OCI-LY7 (cell line): ENCODE data around the gene SIK3. TPM values are rescaled to one million over a fixed set of nuclear protein-coding genes. Genes with fewer than 3 reads are reported as not detected.

Experiments
- BruUV-seq: library from RNA; stranded (reverse); fragments of 400-500 nt; replicated peaks from 2 replicates; lab custom pipeline; 2021; lab: Mats Ljungman, UMichigan
- CTCF ChIA-PET: fragments of 300-600 bp; sonication (Branson Sonifier 250); formaldehyde crosslinking; loops from one replicate; lab custom pipeline; 2022; ENCODE audit warnings: antibody characterized with exemption; ENCODE audit not compliant: unreplicated experiment; lab: Charles Lee
- POLR2A ChIA-PET: fragments of 300-600 bp; sonication (Branson Sonifier 250); formaldehyde crosslinking; loops from one replicate; lab custom pipeline; 2022; ENCODE audit warnings: antibody characterized with exemption; lab: Charles Lee
- DNase-seq: peaks from one replicate; pipeline ENCODE4 v3.0.0-alpha.2; 2015; ENCODE audit warnings: low spot score
- H2AFZ ChIP-seq: fragments of 200-600 bp; sonication (generic), shearing (Covaris generic); 2 replicates; pipeline ENCODE4 v1.6.1; 2014; ENCODE audit warnings: mild to moderate bottlenecking, antibody characterized with exemption, low read length, moderate library complexity
- H3K27ac ChIP-seq: fragments of 200-600 bp; sonication (generic); 2 replicates; pipeline ENCODE4 v1.5.1; 2014; ENCODE audit warnings: mixed run types, low read depth, mild to moderate bottlenecking, moderate library complexity, low read length, inconsistent platforms; ENCODE audit not compliant: poor library complexity, severe bottlenecking
- H3K36me3 ChIP-seq: fragments of 200-600 bp; sonication (generic); 2 replicates; pipeline ENCODE4 v1.6.1; 2014; ENCODE audit warnings: mild to moderate bottlenecking, antibody characterized with exemption, low read length, moderate library complexity, mixed read lengths; ENCODE audit not compliant: insufficient read depth
- H3K4me1 ChIP-seq: fragments of 200-600 bp; sonication (generic); 2 replicates; pipeline ENCODE4 v1.5.1; 2014; ENCODE audit warnings: mild to moderate bottlenecking, low read length; ENCODE audit not compliant: insufficient read depth, poor library complexity, severe bottlenecking
- H3K4me2 ChIP-seq: fragments of 200-600 bp; sonication (generic); 2 replicates; pipeline ENCODE4 v1.6.1; 2014; ENCODE audit warnings: mild to moderate bottlenecking, low read length
- H3K4me3 ChIP-seq: fragments of 200-600 bp; sonication (generic); 2 replicates; pipeline ENCODE4 v1.5.1; 2014; ENCODE audit warnings: mild to moderate bottlenecking, low read depth, low read length; ENCODE audit not compliant: poor library complexity, severe bottlenecking
- H3K79me2 ChIP-seq: fragments of 200-600 bp; sonication (generic); 2 replicates; pipeline ENCODE4 v1.6.1; 2016; ENCODE audit warnings: low read depth, mild to moderate bottlenecking, low read length, moderate library complexity, mixed read lengths; ENCODE audit not compliant: insufficient read depth
- H3K9me2 ChIP-seq: fragments of 200-600 bp; sonication (generic); 2 replicates; pipeline ENCODE4 v1.6.1; 2016; ENCODE audit warnings: mild to moderate bottlenecking, low read length, mixed read lengths; ENCODE audit not compliant: insufficient read depth
- H3K9me3 ChIP-seq: fragments of 200-600 bp; sonication (generic); 2 replicates; pipeline ENCODE4 v1.6.1; 2014; ENCODE audit warnings: mild to moderate bottlenecking, mixed run types, low read length, mixed read lengths
- H4K20me1 ChIP-seq: fragments of 200-600 bp; sonication (generic); 2 replicates; pipeline ENCODE4 v1.6.1; 2014; ENCODE audit warnings: mild to moderate bottlenecking, antibody characterized with exemption, low read length, moderate library complexity, mixed read lengths; ENCODE audit not compliant: insufficient read depth
- EZH2phosphoT487 ChIP-seq: fragments of 200-600 bp; sonication (generic); IDR thresholded peaks from 2 replicates; pipeline ENCODE4 v1.6.1; 2018; ENCODE audit warnings: low read depth, borderline replicate concordance, mild to moderate bottlenecking, mixed run types, antibody characterized with exemption, low read length, moderate library complexity, mixed read lengths
- intact Hi-C: fragments of 100-400 bp; cut with micrococcal nuclease; formaldehyde crosslinking; loops from one replicate; pipeline ENCODE4 v1.10.0; 2022; ENCODE audit not compliant: unreplicated experiment
- total RNA-seq, 2 experiments: library from RNA; depleted of rRNA in 1 of 2; stranded (reverse); fragments of >200 nt in 1 of 2; shearing (Covaris generic) in 1 of 2; gene quantifications; 2 replicates each; pipeline ENCODE4 v1.2.3, GENCODE V29; 2014 to 2022
- TF ChIP-seq, protein P1 (sequence below): fragments of 200-600 bp; sonication (generic); conservative IDR thresholded peaks from 2 replicates; pipeline ENCODE4 v1.5.1; 2014; ENCODE audit warnings: mild to moderate bottlenecking, antibody characterized with exemption, low read length, moderate library complexity, mixed read lengths

SIK3 gene
- total RNA-seq, 2 experiments from 2014 or later: 29.3 to 72.9 TPM

DNA sequence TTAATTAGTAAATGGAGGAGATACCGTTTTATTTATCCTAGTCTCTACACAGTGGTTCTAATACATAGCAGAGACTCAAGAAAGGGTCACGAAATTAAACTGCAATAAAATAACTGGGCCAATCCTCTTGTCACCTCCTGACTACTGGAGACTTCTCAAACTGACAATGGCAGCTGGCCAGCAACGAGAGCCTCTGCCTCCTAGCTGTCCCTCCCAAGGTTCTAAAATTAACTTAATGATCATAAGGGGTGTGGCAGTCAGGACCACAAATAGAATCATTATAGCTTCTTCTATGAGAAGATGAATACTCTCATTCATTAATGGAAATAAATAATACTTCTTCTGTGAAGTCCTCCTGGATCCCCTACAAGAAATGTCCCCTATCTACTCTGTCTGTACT, 197.0 kb downstream of the SIK3 start:
- Histone ChIP-seq H3K27ac (no peak overlapping the region), H3K36me3 (peaks cover 36% of the 10 kb centered on the region), H3K9me2 (no peaks in the 10 kb centered on the region), H3K79me2 (no peaks in the 10 kb centered on the region), H3K4me3 (no peak overlapping the region), H2AFZ (no peak overlapping the region), H4K20me1 (no peaks in the 10 kb centered on the region), H3K4me1 (no peaks in the 10 kb centered on the region), H3K4me2 (no peak overlapping the region), H3K9me3 (peaks cover 11% of the 10 kb centered on the region; the same call in 1 of the 2 replicates)
- intact Hi-C loops: no loop called here
- CTCF ChIA-PET: no interaction called here
- POLR2A ChIA-PET: no interaction called here
- TF ChIP-seq EZH2phosphoT487: no peak
- TF ChIP-seq, protein P1, sequence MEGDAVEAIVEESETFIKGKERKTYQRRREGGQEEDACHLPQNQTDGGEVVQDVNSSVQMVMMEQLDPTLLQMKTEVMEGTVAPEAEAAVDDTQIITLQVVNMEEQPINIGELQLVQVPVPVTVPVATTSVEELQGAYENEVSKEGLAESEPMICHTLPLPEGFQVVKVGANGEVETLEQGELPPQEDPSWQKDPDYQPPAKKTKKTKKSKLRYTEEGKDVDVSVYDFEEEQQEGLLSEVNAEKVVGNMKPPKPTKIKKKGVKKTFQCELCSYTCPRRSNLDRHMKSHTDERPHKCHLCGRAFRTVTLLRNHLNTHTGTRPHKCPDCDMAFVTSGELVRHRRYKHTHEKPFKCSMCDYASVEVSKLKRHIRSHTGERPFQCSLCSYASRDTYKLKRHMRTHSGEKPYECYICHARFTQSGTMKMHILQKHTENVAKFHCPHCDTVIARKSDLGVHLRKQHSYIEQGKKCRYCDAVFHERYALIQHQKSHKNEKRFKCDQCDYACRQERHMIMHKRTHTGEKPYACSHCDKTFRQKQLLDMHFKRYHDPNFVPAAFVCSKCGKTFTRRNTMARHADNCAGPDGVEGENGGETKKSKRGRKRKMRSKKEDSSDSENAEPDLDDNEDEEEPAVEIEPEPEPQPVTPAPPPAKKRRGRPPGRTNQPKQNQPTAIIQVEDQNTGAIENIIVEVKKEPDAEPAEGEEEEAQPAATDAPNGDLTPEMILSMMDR: no peak
- BruUV-seq: no TSS peak
- no peak for DNase-seq

DNA sequence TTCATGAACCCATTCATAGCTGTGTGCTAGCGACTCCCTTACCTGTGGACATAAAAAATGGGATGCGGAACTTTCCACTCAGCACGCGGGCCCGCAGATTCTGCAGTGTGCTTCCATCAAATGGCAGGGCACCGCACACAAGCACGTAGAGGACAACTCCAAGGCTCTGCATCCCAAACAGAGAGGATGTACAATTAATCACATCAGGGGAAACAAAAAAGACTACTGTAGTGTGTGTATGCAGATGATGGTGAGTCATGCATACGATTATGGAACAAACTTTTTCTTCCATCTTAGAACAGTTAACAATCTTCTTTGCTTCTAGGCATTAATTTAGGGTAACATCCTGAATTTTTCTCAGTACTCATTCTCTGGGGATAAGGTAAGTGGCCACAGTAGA, 202.0 kb downstream of the SIK3 start:
- peaks cover 72% of the 10 kb centered on the region for H3K36me3 ChIP-seq
- intact Hi-C loops: no loop called here
- H3K4me1 ChIP-seq: no peaks in the 10 kb centered on the region
- H3K4me3 ChIP-seq: no peak overlapping the region
- no peak overlapping the region for H3K27ac ChIP-seq
- no peaks in the 10 kb centered on the region for H3K9me2 ChIP-seq
- no peak overlapping the region for H2AFZ ChIP-seq
- ChIA-PET CTCF (no interaction called here), POLR2A (no interaction called here)
- TF ChIP-seq, protein P1: no peak
- TF ChIP-seq EZH2phosphoT487: no peak
- no peak overlapping the region for H3K4me2 ChIP-seq
- no peak for DNase-seq
- no TSS peak for BruUV-seq
- H3K79me2 ChIP-seq: no peaks in the 10 kb centered on the region
- no peaks in the 10 kb centered on the region for H4K20me1 ChIP-seq
- H3K9me3 ChIP-seq: peaks cover 11% of the 10 kb centered on the region; the same call in 1 of the 2 replicates

DNA sequence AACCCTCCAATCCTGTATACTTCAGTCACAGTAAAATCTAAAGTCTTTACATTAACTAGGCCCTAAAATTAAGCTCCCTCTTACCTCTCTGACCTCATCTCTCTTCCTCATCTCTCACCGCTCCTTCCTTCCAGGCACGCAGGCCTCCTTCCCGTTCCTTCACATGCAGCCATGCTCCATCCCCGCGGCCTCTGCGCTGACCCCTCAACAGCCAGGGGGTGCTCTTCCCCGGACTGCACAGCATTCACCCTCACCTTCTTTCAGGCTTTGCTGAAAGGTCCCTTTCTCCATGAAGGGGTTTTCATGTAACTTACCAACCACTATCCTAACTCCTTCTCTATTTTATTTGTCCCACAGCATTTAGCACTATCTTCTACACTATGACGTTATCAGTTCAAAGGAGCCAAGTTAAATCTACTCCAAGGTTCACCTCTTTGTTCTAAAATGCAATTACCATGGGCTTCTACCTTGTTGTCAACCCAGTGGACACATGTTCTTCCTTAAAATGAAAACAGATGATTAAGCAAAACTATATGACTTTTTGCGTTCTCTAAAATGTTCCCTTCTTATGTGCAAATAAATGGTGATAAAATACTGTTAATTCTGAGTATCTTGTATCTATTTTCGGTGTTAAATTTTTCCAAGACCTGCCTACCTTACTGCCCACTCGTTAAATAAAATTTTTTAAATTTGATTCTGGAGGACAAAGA, 203.0 kb downstream of the SIK3 start:
- no peak for DNase-seq
- Histone ChIP-seq H3K79me2 (no peaks in the 10 kb centered on the region), H3K4me2 (no peak overlapping the region), H2AFZ (no peak overlapping the region), H3K9me2 (no peaks in the 10 kb centered on the region), H3K9me3 (peaks cover 10% of the 10 kb centered on the region; the same call in 1 of the 2 replicates), H3K4me3 (no peak overlapping the region), H3K4me1 (peaks cover 4% of the 10 kb centered on the region), H4K20me1 (no peaks in the 10 kb centered on the region), H3K27ac (no peak overlapping the region), H3K36me3 (peaks cover 68% of the 10 kb centered on the region)
- intact Hi-C loops: no loop called here
- BruUV-seq: no TSS peak
- no peak for TF ChIP-seq EZH2phosphoT487
- TF ChIP-seq, protein P1: peak; percentile 66
- ChIA-PET POLR2A (no interaction called here), CTCF (interaction anchor here (0.6 kb wide), 1 partner anchor 29 kb away, joined by 3 read pairs; no protein-coding TSS in a partner anchor)
